GM12892 (cell line): ENCODE measurements around the gene ATP6V0D1.

Source experiments
- DNase-seq: peaks from one replicate; pipeline ENCODE4 v3.0.0; 2011; ENCODE audit not compliant: insufficient read length
- FAIRE-seq: peaks from 2 replicates; lab custom pipeline; 2011; peaks lifted over from hg19 to GRCh38; lab: Jason Lieb, UNC
- POLR2A ChIP-seq: IDR thresholded peaks from 2 replicates; pipeline ENCODE4 v1.6.1; 2011; ENCODE audit warnings: low read depth, low read length, control low read depth
- POLR2AphosphoS5 ChIP-seq: IDR thresholded peaks from 2 replicates; pipeline ENCODE4 v1.6.1; 2011; ENCODE audit warnings: low read depth, low read length, control low read depth
- TAF1 ChIP-seq: IDR thresholded peaks from 2 replicates; pipeline ENCODE4 v1.6.1; 2011; ENCODE audit warnings: low read depth, mild to moderate bottlenecking, control low read depth, low read length, borderline replicate concordance

Gene ATP6V0D1

GRCh38 chr16:67438824-67439393, 42.0 kb downstream of the ATP6V0D1 start:
- no peak for TF ChIP-seq POLR2AphosphoS5
- no peak for TF ChIP-seq POLR2A
- TF ChIP-seq TAF1 = no peak
- DNase-seq (no peak), FAIRE-seq (no peak)

- FAIRE-seq (no peak), DNase-seq (no peak)
- TF ChIP-seq POLR2AphosphoS5 = no peak
- no peak for TF ChIP-seq TAF1
- no peak for TF ChIP-seq POLR2A
Observed at GRCh38 chr16:67438098-67438791, 42.7 kb downstream of the ATP6V0D1 start.

GRCh38 chr16:67437513-67437912, 43.4 kb downstream of the ATP6V0D1 start:
- FAIRE-seq (no peak), DNase-seq (no peak)
- no peak for TF ChIP-seq TAF1
- no peak for TF ChIP-seq POLR2AphosphoS5
- TF ChIP-seq POLR2A = no peak

- no peak for TF ChIP-seq POLR2A
- TF ChIP-seq POLR2AphosphoS5 = no peak
- TF ChIP-seq TAF1 = no peak
- FAIRE-seq (no peak), DNase-seq (no peak)
Observed at GRCh38 chr16:67436640-67437193, 44.2 kb downstream of the ATP6V0D1 start.

- TF ChIP-seq POLR2A = no peak
- TF ChIP-seq POLR2AphosphoS5 = no peak
- no peak for TF ChIP-seq TAF1
- FAIRE-seq = no peak
- no peak for DNase-seq
Observed at GRCh38 chr16:67435758-67436164, 45.2 kb downstream of the ATP6V0D1 start.

- DNase-seq = no peak
- no peak for TF ChIP-seq POLR2AphosphoS5
- TF ChIP-seq TAF1 = no peak
- no peak for TF ChIP-seq POLR2A
- no peak for FAIRE-seq
Observed at GRCh38 chr16:67433131-67433719, 47.7 kb downstream of the ATP6V0D1 start.

GRCh38 chr16:67432506-67432890, 48.5 kb downstream of the ATP6V0D1 start:
- TF ChIP-seq TAF1 (no peak), POLR2AphosphoS5 (no peak)
- no peak for DNase-seq
- no peak for FAIRE-seq

- no peak for TF ChIP-seq TAF1
- TF ChIP-seq POLR2AphosphoS5 = no peak
- TF ChIP-seq POLR2A = no peak
- DNase-seq = no peak
Observed at GRCh38 chr16:67431775-67432505, 49.0 kb downstream of the ATP6V0D1 start.

GRCh38 chr16:67430977-67431774, 49.8 kb downstream of the ATP6V0D1 start, which contains the start of gene HSD11B2:
TSS of gene HSD11B2 (plus strand) at chr16:67431121. CDS start at chr16:67431249, 128 bp downstream.
- FAIRE-seq (no peak), DNase-seq (no peak)
- TF ChIP-seq POLR2AphosphoS5 (no peak), POLR2A (no peak), TAF1 (no peak)

More at GRCh38 chr16:67431775-67432505, 49.0 kb downstream of the ATP6V0D1 start:
- FAIRE-seq = no peak

- DNase-seq = no peak
- TF ChIP-seq POLR2AphosphoS5 = no peak
- TF ChIP-seq TAF1 = no peak
- TF ChIP-seq POLR2A = no peak
- no peak for FAIRE-seq
Observed at GRCh38 chr16:67430504-67430976, 50.4 kb downstream of the ATP6V0D1 start.

GRCh38 chr16:67429799-67430503, 51.0 kb downstream of the ATP6V0D1 start:
- DNase-seq (no peak), FAIRE-seq (no peak)
- TF ChIP-seq TAF1 = no peak
- no peak for TF ChIP-seq POLR2A
- TF ChIP-seq POLR2AphosphoS5 = no peak
